ENCODE results near the gene TBL3.
A peak's percentile ranks its signal among the peaks of the same experiment; 100 is the strongest.

TBL3 gene

DNA sequence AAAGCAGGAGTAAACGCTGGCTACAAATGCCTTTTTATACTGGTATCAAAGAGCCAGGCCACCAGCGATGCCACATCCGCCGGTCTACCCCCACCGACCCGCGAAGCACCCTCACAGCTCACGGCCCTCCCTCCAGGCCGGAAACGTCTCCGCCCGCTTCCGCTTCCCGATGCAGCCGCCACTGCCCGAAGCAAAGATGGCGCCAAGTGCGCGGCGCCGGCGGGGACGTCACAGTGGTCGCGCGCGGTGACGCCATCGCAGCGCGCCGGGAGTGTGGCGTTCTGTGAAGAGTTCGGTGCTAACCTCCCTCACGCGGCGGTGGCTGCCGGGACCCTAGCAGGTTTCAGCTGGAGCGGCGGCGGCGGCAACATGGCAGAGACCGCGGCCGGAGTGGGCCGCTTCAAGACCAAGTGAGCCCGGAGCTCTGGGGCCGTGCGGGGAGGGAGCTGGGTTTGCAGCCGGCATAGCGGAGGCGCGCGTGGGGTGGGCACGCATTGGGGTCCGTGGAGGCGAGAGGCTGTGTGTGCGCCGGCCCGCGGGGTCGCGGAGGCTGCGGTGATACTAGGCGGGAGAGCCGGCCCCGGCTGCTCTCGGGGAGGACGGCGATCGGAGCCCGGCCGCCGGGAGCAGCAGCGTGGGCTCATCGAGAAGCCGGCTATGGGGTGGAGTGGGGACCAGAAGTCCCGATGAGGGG, at the start of gene TBL3:
TBL3 (plus strand) TSS at position 258 of the 694 bp plus-strand sequence; CDS start at position 370, 112 bp downstream.
- peak within 1 kb of the TSS; percentile 98 for H3K4me3 ChIP-seq (ENCODE audit: low read depth, low read length)
- TF ChIP-seq, protein P1, sequence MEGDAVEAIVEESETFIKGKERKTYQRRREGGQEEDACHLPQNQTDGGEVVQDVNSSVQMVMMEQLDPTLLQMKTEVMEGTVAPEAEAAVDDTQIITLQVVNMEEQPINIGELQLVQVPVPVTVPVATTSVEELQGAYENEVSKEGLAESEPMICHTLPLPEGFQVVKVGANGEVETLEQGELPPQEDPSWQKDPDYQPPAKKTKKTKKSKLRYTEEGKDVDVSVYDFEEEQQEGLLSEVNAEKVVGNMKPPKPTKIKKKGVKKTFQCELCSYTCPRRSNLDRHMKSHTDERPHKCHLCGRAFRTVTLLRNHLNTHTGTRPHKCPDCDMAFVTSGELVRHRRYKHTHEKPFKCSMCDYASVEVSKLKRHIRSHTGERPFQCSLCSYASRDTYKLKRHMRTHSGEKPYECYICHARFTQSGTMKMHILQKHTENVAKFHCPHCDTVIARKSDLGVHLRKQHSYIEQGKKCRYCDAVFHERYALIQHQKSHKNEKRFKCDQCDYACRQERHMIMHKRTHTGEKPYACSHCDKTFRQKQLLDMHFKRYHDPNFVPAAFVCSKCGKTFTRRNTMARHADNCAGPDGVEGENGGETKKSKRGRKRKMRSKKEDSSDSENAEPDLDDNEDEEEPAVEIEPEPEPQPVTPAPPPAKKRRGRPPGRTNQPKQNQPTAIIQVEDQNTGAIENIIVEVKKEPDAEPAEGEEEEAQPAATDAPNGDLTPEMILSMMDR (IDR thresholded peaks at IDR 0.05; ENCODE audit: borderline replicate concordance, insufficient read depth, low read depth, low read length), result no peak

DNA sequence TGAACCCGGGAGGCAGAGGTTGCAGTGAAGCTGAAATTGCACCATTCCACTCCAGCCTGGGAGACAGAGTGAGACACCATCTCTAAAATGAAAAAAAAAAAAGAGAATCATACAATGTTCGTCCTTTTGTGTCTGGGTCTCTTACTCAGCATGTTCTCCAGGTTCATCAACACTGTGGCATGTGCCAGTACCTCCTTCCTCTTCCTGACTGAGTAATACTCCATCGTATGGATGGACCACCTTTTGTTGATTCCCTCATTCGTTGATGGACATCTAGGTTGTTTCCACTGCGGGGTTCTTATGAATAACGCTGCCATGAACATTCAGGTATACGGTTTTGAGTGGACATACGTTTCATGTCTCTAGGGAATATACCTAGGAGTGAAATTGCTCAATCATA, 49.5 kb upstream of the TBL3 start:
- no peak overlapping the region for H3K4me3 ChIP-seq (ENCODE audit: low read depth, low read length)
- TF ChIP-seq, protein P1 (IDR thresholded peaks at IDR 0.05; ENCODE audit: borderline replicate concordance, insufficient read depth, low read depth, low read length), result no peak

DNA sequence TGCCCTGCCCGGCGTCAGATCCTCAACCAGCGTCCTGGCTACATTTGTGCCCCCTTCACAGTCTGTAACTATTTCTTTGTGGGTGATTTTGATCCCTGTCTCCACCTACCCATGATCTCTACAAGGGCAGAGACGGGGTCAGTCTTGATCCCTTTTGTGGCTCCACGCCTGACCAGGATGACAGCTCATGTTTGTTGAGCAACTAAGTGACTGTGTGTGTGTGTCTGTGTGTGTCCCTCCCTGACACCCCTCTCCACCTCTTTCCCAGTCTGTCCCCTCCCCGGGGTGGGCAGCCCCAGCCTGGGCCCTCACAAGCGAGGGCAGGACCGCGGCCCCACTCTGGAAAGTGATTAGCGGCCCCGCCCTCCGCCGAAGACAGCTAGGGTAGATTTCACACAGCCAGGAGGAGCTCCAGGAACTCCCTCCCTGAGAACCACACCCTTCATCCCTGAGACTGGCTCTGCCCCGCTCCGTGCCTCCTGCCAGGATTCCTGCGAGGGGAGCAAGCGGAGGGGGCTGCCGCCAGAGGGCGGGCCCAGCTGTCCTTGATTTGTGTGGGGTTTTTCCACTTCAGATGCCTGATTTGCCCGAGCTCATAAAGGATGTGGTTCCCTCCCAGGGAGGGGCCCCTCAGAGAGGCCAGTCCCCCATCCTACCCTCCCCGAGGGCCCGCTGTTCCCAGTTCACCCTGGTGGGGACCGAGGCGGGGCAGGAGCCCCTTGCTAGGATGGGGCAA, 48.4 kb upstream of the TBL3 start:
- no peak overlapping the region for H3K4me3 ChIP-seq (ENCODE audit: low read depth, low read length)
- TF ChIP-seq, protein P1 (IDR thresholded peaks at IDR 0.05; ENCODE audit: borderline replicate concordance, insufficient read depth, low read depth, low read length), result no peak

DNA sequence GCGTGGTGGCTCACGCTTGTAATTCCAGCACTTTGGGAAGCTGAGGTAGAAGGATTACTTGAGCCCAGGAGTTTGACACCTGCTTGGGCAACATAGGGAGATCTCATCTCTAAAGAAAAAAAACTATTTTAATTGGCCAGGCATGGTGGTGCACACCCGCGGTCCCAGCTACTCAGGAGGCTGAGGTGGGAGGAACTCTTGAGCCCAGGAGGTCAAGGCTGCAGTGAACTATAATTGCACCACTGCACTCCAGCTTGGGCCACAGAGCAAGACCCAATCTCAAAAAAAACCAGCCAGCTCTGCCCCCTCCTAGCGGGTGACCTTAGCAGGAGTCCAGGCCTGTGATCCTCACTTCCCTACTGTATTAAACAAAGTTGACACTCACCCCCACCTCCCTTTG, 47.8 kb upstream of the TBL3 start:
- TF ChIP-seq, protein P1 (IDR thresholded peaks at IDR 0.05; ENCODE audit: borderline replicate concordance, insufficient read depth, low read depth, low read length), result no peak

DNA sequence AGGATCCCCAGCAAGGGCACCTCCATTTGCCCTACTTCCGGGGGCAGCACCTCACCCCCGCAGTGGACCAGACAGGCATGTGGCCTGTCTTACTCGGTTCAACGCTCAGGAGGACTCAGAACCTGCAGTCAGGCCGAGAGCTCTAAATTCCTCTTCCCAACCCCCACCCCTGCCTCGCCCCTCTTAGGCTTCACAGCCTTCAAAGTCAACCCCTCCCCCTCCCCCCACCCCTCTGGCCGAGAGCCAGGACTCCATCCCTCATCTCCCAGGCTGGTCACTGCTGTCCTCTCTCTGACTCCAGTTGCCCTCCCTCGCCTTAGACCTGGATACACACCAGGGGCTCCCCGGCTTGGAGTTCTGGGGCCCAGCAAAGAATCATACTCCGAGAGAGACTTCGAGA, 45.6 kb upstream of the TBL3 start:
- TF ChIP-seq, protein P1 (IDR thresholded peaks at IDR 0.05; ENCODE audit: borderline replicate concordance, insufficient read depth, low read depth, low read length), result no peak
- no peak overlapping the region for H3K4me3 ChIP-seq (ENCODE audit: low read depth, low read length)

More for the DNA sequence above, 47.8 kb upstream of the TBL3 start:
- H3K4me3 ChIP-seq (ENCODE audit: low read depth, low read length), result no peak overlapping the region

DNA sequence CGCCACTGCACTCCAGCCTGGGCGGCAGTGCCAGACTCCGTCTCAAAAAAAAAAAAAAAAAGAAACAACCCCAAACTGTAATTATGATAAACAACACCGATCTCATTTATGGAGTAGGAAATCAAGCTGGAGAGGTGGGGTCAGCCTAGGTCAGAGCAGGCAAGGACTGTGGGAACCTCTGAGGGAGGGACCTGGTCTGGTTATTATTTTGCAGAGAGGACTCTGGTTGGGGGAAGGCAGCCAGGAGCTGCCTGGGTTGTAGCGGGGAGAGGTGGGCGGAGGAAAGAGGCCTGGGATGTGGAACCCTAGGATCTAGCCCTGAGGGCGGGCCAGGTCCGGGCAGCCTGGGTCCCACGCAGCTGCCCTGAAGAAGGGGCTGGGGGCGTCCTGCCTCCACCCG, 42.7 kb upstream of the TBL3 start:
- TF ChIP-seq, protein P1 (IDR thresholded peaks at IDR 0.05; ENCODE audit: borderline replicate concordance, insufficient read depth, low read depth, low read length), result no peak
- H3K4me3 ChIP-seq (ENCODE audit: low read depth, low read length), result peak overlapping the region; percentile 42
